Endothelial cell of umbilical vein (primary cell): ENCODE results near the gene PRSS53. TPM values are rescaled to one million over a fixed set of nuclear protein-coding genes. Genes with fewer than 3 reads are reported as not detected.

ENCODE experiments used
- BruUV-seq: library from RNA; stranded (reverse); fragments of 400-500 nt; replicated peaks from 2 replicates; lab custom pipeline; 2021; lab: Mats Ljungman, UMichigan
- CTCF ChIA-PET: fragments of 300-600, 350-600 bp; sonication (Branson Sonifier 250); formaldehyde crosslinking; loops from one replicate; lab custom pipeline; 2021; ENCODE audit warnings: antibody characterized with exemption, inconsistent platforms; lab: Charles Lee
- POLR2A ChIA-PET: fragments of 300-600, 350-600 bp; sonication (Branson Sonifier 250); formaldehyde crosslinking; loops from one replicate; lab custom pipeline; 2021; ENCODE audit warnings: antibody characterized with exemption, inconsistent platforms; lab: Charles Lee
- DNase-seq: peaks from one replicate; pipeline ENCODE4 v3.0.0-alpha.2; 2011; ENCODE audit warnings: low read depth, low spot score
- FAIRE-seq: peaks from 2 replicates; lab custom pipeline; 2011; peaks lifted over from hg19 to GRCh38; lab: Jason Lieb, UNC
- H2AFZ ChIP-seq: 2 replicates; pipeline ENCODE4 v1.6.0; 2012; ENCODE audit warnings: low read depth, low read length, control low read depth, inconsistent platforms
- H3K27ac ChIP-seq: 2 replicates; pipeline ENCODE4 v1.5.1; 2011; ENCODE audit warnings: low read depth, mild to moderate bottlenecking, control low read depth, low read length, moderate library complexity; ENCODE audit not compliant: insufficient read depth
- H3K27me3 ChIP-seq, 2 experiments: 2 replicates each; pipeline versions ENCODE4 v1.6.0 to v1.6.1; 2011; ENCODE audit warnings: low read length in 2 of 2, mixed read lengths in 1 of 2; ENCODE audit not compliant: control insufficient read depth in 2 of 2, insufficient read depth in 2 of 2
- H3K36me3 ChIP-seq, 2 experiments: 2 replicates in 1 of 2; 3 replicates in 1 of 2; pipeline ENCODE4 v1.5.1; 2011; ENCODE audit warnings: low read length in 2 of 2, mild to moderate bottlenecking in 1 of 2, moderate library complexity in 1 of 2; ENCODE audit not compliant: control insufficient read depth in 2 of 2, insufficient read depth in 2 of 2; ENCODE audit errors: extremely low read depth in 1 of 2
- H3K4me1 ChIP-seq: 3 replicates; pipeline ENCODE4 v1.5.1; 2011; ENCODE audit warnings: mild to moderate bottlenecking, low read length; ENCODE audit not compliant: control insufficient read depth, insufficient read depth; ENCODE audit errors: extremely low read depth
- H3K4me2 ChIP-seq: 2 replicates; pipeline ENCODE4 v1.6.1; 2011; ENCODE audit warnings: low read length, control low read depth, mixed read lengths; ENCODE audit not compliant: insufficient read depth
- H3K4me3 ChIP-seq, 3 experiments: fragments of 200-600 bp in 1 of 3; sonication (generic), shearing (Covaris generic) in 1 of 3; replicated peaks in 1 of 3; 2 replicates each; pipeline ENCODE4 v1.5.1; 2011 to 2016; ENCODE audit warnings: control low read depth in 3 of 3, low read length in 3 of 3, mild to moderate bottlenecking in 2 of 3, inconsistent platforms in 1 of 3, low read depth in 1 of 3, moderate library complexity in 1 of 3; ENCODE audit not compliant: insufficient read depth in 1 of 3
- H3K79me2 ChIP-seq: 2 replicates; pipeline ENCODE4 v1.6.0; 2012; ENCODE audit warnings: low read length, inconsistent platforms; ENCODE audit not compliant: control insufficient read depth, insufficient read depth
- H3K9ac ChIP-seq: replicated peaks from 2 replicates; pipeline ENCODE3; 2011; ENCODE audit warnings: low read length, control low read depth; ENCODE audit not compliant: insufficient read depth; ENCODE audit errors: extremely low read depth
- H3K9me1 ChIP-seq: replicated peaks from 3 replicates; pipeline ENCODE4 v1.6.0; 2011; ENCODE audit warnings: mild to moderate bottlenecking, low read length; ENCODE audit not compliant: control insufficient read depth, insufficient read depth; ENCODE audit errors: extremely low read depth
- H3K9me3 ChIP-seq: replicated peaks from 2 replicates; pipeline ENCODE4 v1.5.1; 2012; ENCODE audit warnings: low read length, inconsistent platforms; ENCODE audit not compliant: control insufficient read depth, insufficient read depth
- H4K20me1 ChIP-seq: replicated peaks from 2 replicates; pipeline ENCODE3; 2011; ENCODE audit warnings: mild to moderate bottlenecking, low read length; ENCODE audit not compliant: control insufficient read depth, insufficient read depth; ENCODE audit errors: extremely low read depth
- CTCF ChIP-seq, 2 donors: IDR thresholded peaks; 1 replicate in 1 of 2; 2 replicates in 1 of 2; pipeline ENCODE4 v1.5.1; 2011; ENCODE audit warnings: low read length in 2 of 2, mild to moderate bottlenecking in 2 of 2, moderate library complexity in 2 of 2, control low read depth in 1 of 2, inconsistent platforms in 1 of 2, low read depth in 1 of 2; ENCODE audit not compliant: insufficient read depth in 1 of 2; ENCODE audit errors: extremely low read depth in 1 of 2
- EZH2 ChIP-seq: IDR thresholded peaks from 2 replicates; pipeline ENCODE4 v1.6.1; 2012; ENCODE audit warnings: borderline replicate concordance, low read depth, mild to moderate bottlenecking, moderate library complexity, low read length, inconsistent platforms; ENCODE audit not compliant: severe bottlenecking
- FOS ChIP-seq: IDR thresholded peaks from 2 replicates; pipeline ENCODE4 v1.6.1; 2011; ENCODE audit warnings: mild to moderate bottlenecking, low read length, moderate library complexity, borderline replicate concordance; ENCODE audit not compliant: insufficient read depth
- GATA2 ChIP-seq: IDR thresholded peaks from 2 replicates; pipeline ENCODE4 v1.7.0; 2011; ENCODE audit warnings: low read depth, mild to moderate bottlenecking, moderate library complexity, mixed read lengths, low read length; ENCODE audit not compliant: insufficient read length, insufficient read depth
- JUN ChIP-seq: IDR thresholded peaks from 2 replicates; pipeline ENCODE4 v1.6.1; 2011; ENCODE audit warnings: borderline replicate concordance, low read depth; ENCODE audit not compliant: insufficient read length, insufficient read depth
- MAX ChIP-seq: IDR thresholded peaks from 2 replicates; pipeline ENCODE4 v1.6.1; 2011; ENCODE audit not compliant: insufficient read depth, insufficient read length
- MYC ChIP-seq: IDR thresholded peaks from one replicate; pipeline ENCODE4 v1.6.1; 2011; ENCODE audit warnings: mild to moderate bottlenecking, low read depth, low read length
- POLR2A ChIP-seq: IDR thresholded peaks from 2 replicates; pipeline ENCODE4 v1.6.1; 2012; ENCODE audit warnings: low read depth, mild to moderate bottlenecking, control low read depth, low read length
- POLR2AphosphoS5 ChIP-seq: IDR thresholded peaks from 2 replicates; pipeline ENCODE4 v1.6.1; 2012; ENCODE audit warnings: low read depth, mild to moderate bottlenecking, control low read depth, low read length, moderate library complexity; ENCODE audit not compliant: insufficient read depth
- dilution Hi-C: fragments of 300-500 bp; cut with MboI; formaldehyde crosslinking; loops from one replicate; pipeline ENCODE4 v1.15.0; 2019; ENCODE audit warnings: low sequenced_read_pairs; ENCODE audit not compliant: extremely low pct_ligation_motif_present
- intact Hi-C: fragments of 100-400 bp; cut with micrococcal nuclease; formaldehyde crosslinking; loops from one replicate; pipeline ENCODE4 v1.10.0; 2022
- polyA plus RNA-seq, 4 experiments: library from polyadenylated mRNA; depleted of rRNA in 3 of 4; stranded (reverse) in 3 of 4; unstranded in 1 of 4; fragments of >200 nt; gene quantifications; 2 replicates each; pipeline versions ENCODE4 v1.2.1 to v1.2.3, GENCODE V29; 2011 to 2012; ENCODE audit warnings: missing spikeins in 1 of 4
- total RNA-seq: library from RNA; stranded (reverse); gene quantifications from 2 replicates; pipeline ENCODE4 v1.2.3, GENCODE V29; 2021

The PRSS53 gene
- total and polyA plus RNA-seq, 2 donors (not counting 3 experiments of a cell fraction or from before 2014, with no cell fraction given): 2.8 to 3.5 TPM

GRCh38 chr16:31036691-31037090 is 52.1 kb downstream of the PRSS53 start:
- H3K9me3 ChIP-seq: no peaks in the 10 kb centered on the region
- intact Hi-C loops: no loop called here
- no TSS peak for BruUV-seq
- dilution Hi-C loops: no loop called here
- H3K4me3 ChIP-seq: no peak overlapping the region
- H2AFZ ChIP-seq: no peak overlapping the region
- CTCF ChIA-PET: no interaction called here
- peaks cover 3 to 23% of the 10 kb centered on the region in 2 experiments for H3K36me3 ChIP-seq
- no peak for FAIRE-seq
- peaks cover 12% of the 10 kb centered on the region for H3K79me2 ChIP-seq
- no peaks in the 10 kb centered on the region for H3K9me1 ChIP-seq
- POLR2A ChIA-PET: no interaction called here
- no peak for DNase-seq
- H3K4me2 ChIP-seq: no peak overlapping the region
- H3K9ac ChIP-seq: no peak overlapping the region
- TF ChIP-seq CTCF (IDR thresholded peaks at IDR 0.05; ENCODE audit: extremely low read depth in 1 of 2, insufficient read depth in 1 of 2, low read depth in 1 of 2, low read length in 2 of 2): no peak
- TF ChIP-seq POLR2A: no peak
- TF ChIP-seq JUN: no peak
- no peak for TF ChIP-seq POLR2AphosphoS5
- no peak for TF ChIP-seq MYC
- TF ChIP-seq MAX: no peak
- TF ChIP-seq FOS: no peak
- no peak for TF ChIP-seq GATA2
- TF ChIP-seq EZH2: no peak
- no peaks in the 10 kb centered on the region for H3K27me3 ChIP-seq
- H4K20me1 ChIP-seq: no peaks in the 10 kb centered on the region
- H3K27ac ChIP-seq: no peak overlapping the region
- H3K4me1 ChIP-seq: peaks cover 11% of the 10 kb centered on the region
